ENCODE results near the gene HOTAIR. TPM values are rescaled to one million over a fixed set of nuclear protein-coding genes. Genes with fewer than 3 reads are reported as not detected.

HOTAIR gene
- total and polyA plus RNA-seq, 7 donors: not detected

- DNase-seq: no peak
- TF ChIP-seq POLR2A (IDR thresholded peaks at IDR 0.05) (no peak), CTCF (IDR thresholded peaks at IDR 0.05) (no peak), POLR2AphosphoS5 (IDR thresholded peaks at IDR 0.05) (no peak), EP300 (IDR thresholded peaks at IDR 0.05) (no peak)
- H3K9me3 ChIP-seq: no peaks in the 10 kb centered on the region
- H3K27me3 ChIP-seq: peaks cover 65 to 100% (median 99%) of the 10 kb centered on the region in 3 donors
- no peak overlapping the region for H3K27ac ChIP-seq
- intact Hi-C loops (cut with DNase I): no loop called here
- H3K36me3 ChIP-seq: no peaks in the 10 kb centered on the region
- H3K4me3 ChIP-seq: peak overlapping the region in 1 of 4 donors; percentile 18
- 6 to 13% methylated on average over 49 of the region's 49 CpGs for WGBS, 2 donors
- peaks cover 0 to 30% (median 24%) of the 10 kb centered on the region in 4 donors for H3K4me1 ChIP-seq
These were observed 39.1 kb downstream of the HOTAIR start for GRCh38 chr12:53935383-53936341.

GRCh38 chr12:53932915-53933314, 41.8 kb downstream of the HOTAIR start:
- no peaks in the 10 kb centered on the region for H3K9me3 ChIP-seq
- intact Hi-C loops (cut with DNase I): no loop called here
- H3K27me3 ChIP-seq: peaks cover 58 to 100% (median 99%) of the 10 kb centered on the region in 3 donors
- 35 to 38% methylated on average over 4 of the region's 4 CpGs for WGBS, 2 donors
- no peak for DNase-seq
- H3K4me1 ChIP-seq: peaks cover 0 to 10% (median 7%) of the 10 kb centered on the region in 4 donors
- H3K27ac ChIP-seq: no peak overlapping the region
- no peaks in the 10 kb centered on the region for H3K36me3 ChIP-seq
- TF ChIP-seq POLR2AphosphoS5 (IDR thresholded peaks at IDR 0.05) (no peak), CTCF (IDR thresholded peaks at IDR 0.05) (no peak), EP300 (IDR thresholded peaks at IDR 0.05) (no peak), POLR2A (IDR thresholded peaks at IDR 0.05) (no peak)
- no peak overlapping the region for H3K4me3 ChIP-seq

GRCh38 chr12:53931844-53932581, 42.7 kb downstream of the HOTAIR start:
- intact Hi-C loops (cut with DNase I): no loop called here
- 33 to 56% methylated on average over 4 of the region's 4 CpGs for WGBS, 2 donors

More at GRCh38 chr12:53931844-53932581, 42.7 kb downstream of the HOTAIR start:
- TF ChIP-seq POLR2A (IDR thresholded peaks at IDR 0.05) (no peak), CTCF (IDR thresholded peaks at IDR 0.05) (no peak), POLR2AphosphoS5 (IDR thresholded peaks at IDR 0.05) (no peak), EP300 (IDR thresholded peaks at IDR 0.05) (no peak)
- no peaks in the 10 kb centered on the region for H3K9me3 ChIP-seq
- H3K36me3 ChIP-seq: no peaks in the 10 kb centered on the region
- no peak for DNase-seq
- peaks cover 0 to 14% (median 8%) of the 10 kb centered on the region in 4 donors for H3K4me1 ChIP-seq
- peaks cover 57 to 100% (median 97%) of the 10 kb centered on the region in 3 donors for H3K27me3 ChIP-seq
- H3K4me3 ChIP-seq: no peak overlapping the region
- H3K27ac ChIP-seq: no peak overlapping the region

Data from sigmoid colon (tissue), 7 donors.